HepG2 (cell line): ENCODE data around the gene FASTKD2. TPM values are rescaled to one million over a fixed set of nuclear protein-coding genes. Genes with fewer than 3 reads are reported as not detected.

Experiments used
- ADNP ChIP-seq: sonication (generic); formaldehyde crosslinking; IDR thresholded peaks from 2 replicates; pipeline ENCODE4 v1.4.0; 2020; ENCODE audit warnings: missing genetic modification reagents
- CBX1 ChIP-seq: IDR thresholded peaks from one replicate; pipeline ENCODE4 v1.6.1; 2016; ENCODE audit warnings: antibody characterized with exemption, low read depth
- FLYWCH1 ChIP-seq: sonication (generic); formaldehyde crosslinking; IDR thresholded peaks from 2 replicates; pipeline ENCODE4 v1.8.1; 2023; ENCODE audit warnings: mild to moderate bottlenecking, missing genetic modification reagents
- FOXP1 ChIP-seq, 2 experiments: fragments of 450-650 bp in 1 of 2; IDR thresholded peaks; 2 replicates each; pipeline ENCODE4 v1.6.1; 2017 to 2018; ENCODE audit warnings: antibody characterized with exemption in 1 of 2
- KDM1A ChIP-seq: IDR thresholded peaks from 2 replicates; pipeline ENCODE4 v1.6.1; 2016; ENCODE audit warnings: missing compliant biosample characterization
- KDM5B ChIP-seq: sonication (generic); formaldehyde crosslinking; IDR thresholded peaks from 2 replicates; pipeline ENCODE4 v1.4.0; 2020; ENCODE audit warnings: missing genetic modification reagents, mild to moderate bottlenecking, borderline replicate concordance
- KLF11 ChIP-seq: IDR thresholded peaks from 2 replicates; pipeline ENCODE4 v1.6.1; 2016; ENCODE audit warnings: missing compliant biosample characterization
- POLR2AphosphoS2 ChIP-seq: IDR thresholded peaks from 2 replicates; pipeline ENCODE4 v1.6.1; 2011; ENCODE audit warnings: low read depth, low read length, improper control_type of control experiment
- PRMT3 ChIP-seq: sonication (generic); formaldehyde crosslinking; IDR thresholded peaks from 2 replicates; pipeline ENCODE4 v1.8.1; 2022; ENCODE audit warnings: low read depth, mild to moderate bottlenecking, moderate library complexity, missing genetic modification reagents, borderline replicate concordance
- SMARCE1 ChIP-seq: fragments of 450-650 bp; IDR thresholded peaks from 2 replicates; pipeline ENCODE4 v1.6.1; 2017; ENCODE audit warnings: borderline replicate concordance
- SNAI1 ChIP-seq: sonication (generic); formaldehyde crosslinking; IDR thresholded peaks from 2 replicates; pipeline ENCODE4 v1.5.0; 2020; ENCODE audit warnings: mild to moderate bottlenecking, missing genetic modification reagents, borderline replicate concordance
- SP5 ChIP-seq: IDR thresholded peaks from 2 replicates; pipeline ENCODE4 v1.6.1; 2016; ENCODE audit warnings: low read depth, borderline replicate concordance
- TBP ChIP-seq: sonication (generic); formaldehyde crosslinking; IDR thresholded peaks from 2 replicates; pipeline ENCODE4 v1.5.0; 2020; ENCODE audit warnings: missing genetic modification reagents
- TBX2 ChIP-seq: sonication (generic); formaldehyde crosslinking; IDR thresholded peaks from 2 replicates; pipeline ENCODE4 v1.5.0; 2020; ENCODE audit warnings: missing genetic modification reagents, mild to moderate bottlenecking, borderline replicate concordance
- ZNF10 ChIP-seq: sonication (generic); formaldehyde crosslinking; IDR thresholded peaks from 2 replicates; pipeline ENCODE4 v1.4.0; 2020; ENCODE audit warnings: mild to moderate bottlenecking, low read depth, missing genetic modification reagents, borderline replicate concordance
- ZNF263 ChIP-seq: sonication (generic); formaldehyde crosslinking; IDR thresholded peaks from 2 replicates; pipeline ENCODE4 v1.4.0; 2020; ENCODE audit warnings: missing genetic modification reagents
- ZNF33B ChIP-seq: sonication (generic); formaldehyde crosslinking; IDR thresholded peaks from 2 replicates; pipeline ENCODE4 v1.5.1; 2020; ENCODE audit warnings: mild to moderate bottlenecking, missing genetic modification reagents
- polyA plus RNA-seq, 8 experiments: library from polyadenylated mRNA; depleted of rRNA in 3 of 8; stranded (reverse) in 7 of 8; unstranded in 1 of 8; fragments of >200 nt; fragmentation: Illumina TruSeq in 4 of 8; extraction: Trizol in 4 of 8; gene quantifications; 2 replicates each; pipeline versions ENCODE4 v1.2.1 to v1.2.3, GENCODE V29; 2011 to 2016; ENCODE audit warnings: low read depth in 4 of 8, missing spikeins in 1 of 8, mixed read lengths in 1 of 8; ENCODE audit not compliant: insufficient read depth in 1 of 8
- total RNA-seq, 5 experiments: library from RNA; depleted of rRNA; stranded (reverse); fragments of >200 nt; fragmentation: Illumina TruSeq; extraction: Trizol; gene quantifications; 2 replicates each; pipeline ENCODE4 v1.2.3, GENCODE V29; 2016; ENCODE audit warnings: low read depth in 1 of 5
- TF ChIP-seq, protein P1 (sequence below): sonication (generic); formaldehyde crosslinking; IDR thresholded peaks from 2 replicates; pipeline ENCODE4 v1.4.0; 2020; ENCODE audit warnings: missing genetic modification reagents
- TF ChIP-seq, protein P2 (sequence below): sonication (generic); formaldehyde crosslinking; IDR thresholded peaks from 2 replicates; pipeline ENCODE4 v1.4.0; 2020; ENCODE audit warnings: missing genetic modification reagents, borderline replicate concordance
- TF ChIP-seq, protein P3 (sequence below): sonication (generic); formaldehyde crosslinking; IDR thresholded peaks from 2 replicates; pipeline ENCODE4 v1.5.0; 2020; ENCODE audit warnings: mild to moderate bottlenecking, missing genetic modification reagents
- TF ChIP-seq, protein P4 (sequence below): sonication (generic); formaldehyde crosslinking; IDR thresholded peaks from 2 replicates; pipeline ENCODE4 v1.5.0; 2020; ENCODE audit warnings: missing genetic modification reagents, mild to moderate bottlenecking, borderline replicate concordance

FASTKD2 gene
- total and polyA plus RNA-seq, 2 of the 13 experiments (the other 11 are each of a cell fraction or from before 2014, with no cell fraction given): 41.1 to 77.8 TPM

DNA sequence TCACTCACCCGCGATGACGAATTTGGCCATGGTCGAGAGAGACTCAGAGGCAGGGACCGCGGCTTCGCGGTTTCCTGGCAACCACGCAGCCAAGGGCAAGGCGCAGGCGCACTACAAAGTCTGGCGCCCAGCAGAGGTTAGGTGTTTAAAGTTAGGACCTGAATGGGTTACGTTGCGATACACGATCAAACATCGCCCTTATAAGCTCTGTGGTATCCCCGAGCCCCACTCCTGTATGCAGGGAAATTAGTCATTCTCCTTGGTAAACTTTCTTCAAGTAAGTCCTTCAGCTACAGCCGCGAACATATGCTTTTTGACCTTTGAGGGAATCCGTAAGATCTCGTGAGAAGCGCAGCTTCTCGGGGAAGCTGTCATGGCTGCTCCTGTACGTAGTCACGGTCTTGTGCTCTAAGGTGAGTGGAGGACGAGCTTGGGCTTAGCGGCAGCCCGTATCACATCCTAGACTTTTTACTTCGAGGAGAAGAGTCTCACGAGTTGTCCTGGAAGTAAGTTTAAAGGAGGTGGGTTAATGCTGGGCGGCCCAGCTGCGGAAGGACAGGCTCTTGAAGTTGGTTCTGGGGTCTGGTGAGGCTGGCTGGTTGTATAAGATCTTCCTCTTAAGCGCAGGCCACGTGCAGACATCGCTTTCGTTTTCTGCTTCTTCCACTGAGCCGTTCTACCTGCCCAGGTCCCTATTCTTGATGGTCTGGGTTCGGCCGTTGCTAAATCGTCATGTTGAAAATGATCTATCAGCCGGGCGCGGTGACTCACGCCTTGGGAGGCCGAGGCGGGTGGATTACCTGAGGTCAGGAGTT, at the start of gene FASTKD2, which contains the start of gene MDH1B (continued):
- TF ChIP-seq KDM5B (CRISPR knock-in tag): peak; percentile 67; the same call in 1 of the 2 replicates
- TF ChIP-seq TBX2 (CRISPR knock-in tag): peak; percentile 72
- no peak for TF ChIP-seq PRMT3
- TF ChIP-seq, protein P1, sequence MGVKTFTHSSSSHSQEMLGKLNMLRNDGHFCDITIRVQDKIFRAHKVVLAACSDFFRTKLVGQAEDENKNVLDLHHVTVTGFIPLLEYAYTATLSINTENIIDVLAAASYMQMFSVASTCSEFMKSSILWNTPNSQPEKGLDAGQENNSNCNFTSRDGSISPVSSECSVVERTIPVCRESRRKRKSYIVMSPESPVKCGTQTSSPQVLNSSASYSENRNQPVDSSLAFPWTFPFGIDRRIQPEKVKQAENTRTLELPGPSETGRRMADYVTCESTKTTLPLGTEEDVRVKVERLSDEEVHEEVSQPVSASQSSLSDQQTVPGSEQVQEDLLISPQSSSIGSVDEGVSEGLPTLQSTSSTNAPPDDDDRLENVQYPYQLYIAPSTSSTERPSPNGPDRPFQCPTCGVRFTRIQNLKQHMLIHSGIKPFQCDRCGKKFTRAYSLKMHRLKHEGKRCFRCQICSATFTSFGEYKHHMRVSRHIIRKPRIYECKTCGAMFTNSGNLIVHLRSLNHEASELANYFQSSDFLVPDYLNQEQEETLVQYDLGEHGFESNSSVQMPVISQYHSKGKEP (CRISPR knock-in tag): peak; percentile 90
- TF ChIP-seq KLF11 (CRISPR knock-in tag): peak; percentile 71; the same call in 1 of the 2 replicates
- TF ChIP-seq FOXP1 (IDR thresholded peaks at IDR 0.05): no peak
- no peak for TF ChIP-seq FOXP1 (CRISPR knock-in tag; IDR thresholded peaks at IDR 0.05)
- TF ChIP-seq SNAI1 (CRISPR knock-in tag): no peak
- no peak for TF ChIP-seq ADNP (CRISPR knock-in tag)
- TF ChIP-seq SP5 (CRISPR knock-in tag): peak; percentile 18; the same call in 1 of the 2 replicates
- TF ChIP-seq, protein P2, sequence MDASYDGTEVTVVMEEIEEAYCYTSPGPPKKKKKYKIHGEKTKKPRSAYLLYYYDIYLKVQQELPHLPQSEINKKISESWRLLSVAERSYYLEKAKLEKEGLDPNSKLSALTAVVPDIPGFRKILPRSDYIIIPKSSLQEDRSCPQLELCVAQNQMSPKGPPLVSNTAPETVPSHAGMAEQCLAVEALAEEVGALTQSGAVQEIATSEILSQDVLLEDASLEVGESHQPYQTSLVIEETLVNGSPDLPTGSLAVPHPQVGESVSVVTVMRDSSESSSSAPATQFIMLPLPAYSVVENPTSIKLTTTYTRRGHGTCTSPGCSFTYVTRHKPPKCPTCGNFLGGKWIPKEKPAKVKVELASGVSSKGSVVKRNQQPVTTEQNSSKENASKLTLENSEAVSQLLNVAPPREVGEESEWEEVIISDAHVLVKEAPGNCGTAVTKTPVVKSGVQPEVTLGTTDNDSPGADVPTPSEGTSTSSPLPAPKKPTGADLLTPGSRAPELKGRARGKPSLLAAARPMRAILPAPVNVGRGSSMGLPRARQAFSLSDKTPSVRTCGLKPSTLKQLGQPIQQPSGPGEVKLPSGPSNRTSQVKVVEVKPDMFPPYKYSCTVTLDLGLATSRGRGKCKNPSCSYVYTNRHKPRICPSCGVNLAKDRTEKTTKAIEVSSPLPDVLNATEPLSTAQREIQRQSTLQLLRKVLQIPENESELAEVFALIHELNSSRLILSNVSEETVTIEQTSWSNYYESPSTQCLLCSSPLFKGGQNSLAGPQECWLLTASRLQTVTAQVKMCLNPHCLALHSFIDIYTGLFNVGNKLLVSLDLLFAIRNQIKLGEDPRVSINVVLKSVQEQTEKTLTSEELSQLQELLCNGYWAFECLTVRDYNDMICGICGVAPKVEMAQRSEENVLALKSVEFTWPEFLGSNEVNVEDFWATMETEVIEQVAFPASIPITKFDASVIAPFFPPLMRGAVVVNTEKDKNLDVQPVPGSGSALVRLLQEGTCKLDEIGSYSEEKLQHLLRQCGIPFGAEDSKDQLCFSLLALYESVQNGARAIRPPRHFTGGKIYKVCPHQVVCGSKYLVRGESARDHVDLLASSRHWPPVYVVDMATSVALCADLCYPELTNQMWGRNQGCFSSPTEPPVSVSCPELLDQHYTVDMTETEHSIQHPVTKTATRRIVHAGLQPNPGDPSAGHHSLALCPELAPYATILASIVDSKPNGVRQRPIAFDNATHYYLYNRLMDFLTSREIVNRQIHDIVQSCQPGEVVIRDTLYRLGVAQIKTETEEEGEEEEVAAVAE (CRISPR knock-in tag): peak; percentile 64
- TF ChIP-seq, protein P3, sequence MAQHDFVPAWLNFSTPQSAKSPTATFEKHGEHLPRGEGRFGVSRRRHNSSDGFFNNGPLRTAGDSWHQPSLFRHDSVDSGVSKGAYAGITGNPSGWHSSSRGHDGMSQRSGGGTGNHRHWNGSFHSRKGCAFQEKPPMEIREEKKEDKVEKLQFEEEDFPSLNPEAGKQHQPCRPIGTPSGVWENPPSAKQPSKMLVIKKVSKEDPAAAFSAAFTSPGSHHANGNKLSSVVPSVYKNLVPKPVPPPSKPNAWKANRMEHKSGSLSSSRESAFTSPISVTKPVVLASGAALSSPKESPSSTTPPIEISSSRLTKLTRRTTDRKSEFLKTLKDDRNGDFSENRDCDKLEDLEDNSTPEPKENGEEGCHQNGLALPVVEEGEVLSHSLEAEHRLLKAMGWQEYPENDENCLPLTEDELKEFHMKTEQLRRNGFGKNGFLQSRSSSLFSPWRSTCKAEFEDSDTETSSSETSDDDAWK (CRISPR knock-in tag): no peak
- TF ChIP-seq, protein P4, sequence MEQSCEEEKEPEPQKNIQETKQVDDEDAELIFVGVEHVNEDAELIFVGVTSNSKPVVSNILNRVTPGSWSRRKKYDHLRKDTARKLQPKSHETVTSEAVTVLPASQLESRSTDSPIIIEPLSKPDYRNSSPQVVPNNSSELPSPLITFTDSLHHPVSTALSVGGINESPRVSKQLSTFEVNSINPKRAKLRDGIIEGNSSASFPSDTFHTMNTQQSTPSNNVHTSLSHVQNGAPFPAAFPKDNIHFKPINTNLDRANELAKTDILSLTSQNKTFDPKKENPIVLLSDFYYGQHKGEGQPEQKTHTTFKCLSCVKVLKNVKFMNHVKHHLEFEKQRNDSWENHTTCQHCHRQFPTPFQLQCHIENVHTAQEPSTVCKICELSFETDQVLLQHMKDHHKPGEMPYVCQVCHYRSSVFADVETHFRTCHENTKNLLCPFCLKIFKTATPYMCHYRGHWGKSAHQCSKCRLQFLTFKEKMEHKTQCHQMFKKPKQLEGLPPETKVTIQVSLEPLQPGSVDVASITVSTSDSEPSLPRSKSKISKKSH (CRISPR knock-in tag): no peak
- peak; percentile 81 for TF ChIP-seq CBX1
- TF ChIP-seq SMARCE1: no peak
- no peak for TF ChIP-seq POLR2AphosphoS2
- TF ChIP-seq ZNF33B (CRISPR knock-in tag): peak; percentile 71; the same call in 1 of the 2 replicates
- TF ChIP-seq TBP (CRISPR knock-in tag): no peak
- no peak for TF ChIP-seq KDM1A (CRISPR knock-in tag)
- no peak for TF ChIP-seq ZNF263 (CRISPR knock-in tag)
- no peak for TF ChIP-seq FLYWCH1
- no peak for TF ChIP-seq ZNF10 (CRISPR knock-in tag)
